Transverse colon (tissue), 4 donors: ENCODE data around the gene TMEM108. TPM values are rescaled to one million over a fixed set of nuclear protein-coding genes. Genes with fewer than 3 reads are reported as not detected.

Experiments
- DNase-seq: peaks from one replicate; pipeline ENCODE4 v3.0.0-alpha.2; 2019
- H3K27ac ChIP-seq, 4 donors: fragments of 200-600 bp; sonication (generic); 2 replicates each; pipeline ENCODE4 v1.5.1; 2016 to 2018; ENCODE audit warnings: inconsistent platforms in 4 of 4
- H3K27me3 ChIP-seq: fragments of 200-600 bp; sonication (generic); 2 replicates; pipeline ENCODE4 v1.5.1; 2017; ENCODE audit warnings: inconsistent platforms
- H3K36me3 ChIP-seq, 4 donors: fragments of 200-600 bp; sonication (generic); 2 replicates each; pipeline ENCODE4 v1.5.1; 2017 to 2019; ENCODE audit warnings: inconsistent platforms in 4 of 4
- H3K4me1 ChIP-seq, 4 donors: fragments of 200-600 bp; sonication (generic); 2 replicates each; pipeline ENCODE4 v1.5.1; 2017 to 2020; ENCODE audit warnings: inconsistent platforms in 4 of 4
- H3K4me3 ChIP-seq, 4 donors: fragments of 200-600 bp; sonication (generic); 1 replicate in 1 of 4; 2 replicates in 3 of 4; pipeline versions ENCODE4 v1.5.1 to v1.6.1; 2017 to 2019; ENCODE audit warnings: inconsistent platforms in 4 of 4
- H3K9me3 ChIP-seq, 2 donors: fragments of 200-600 bp; sonication (generic); 2 replicates each; pipeline ENCODE4 v1.5.1; 2017 to 2019; ENCODE audit warnings: inconsistent platforms in 2 of 2
- EP300 ChIP-seq: sonication (generic); formaldehyde crosslinking; IDR thresholded peaks from one replicate; pipeline ENCODE4 v1.6.1; 2017; ENCODE audit warnings: antibody characterized with exemption, low read depth
- POLR2A ChIP-seq: fragments of 450-650 bp; IDR thresholded peaks from one replicate; pipeline ENCODE4 v1.6.1; 2016; ENCODE audit warnings: antibody characterized with exemption, mild to moderate bottlenecking, moderate library complexity
- POLR2AphosphoS5 ChIP-seq, 3 donors: sonication (generic); formaldehyde crosslinking; IDR thresholded peaks; one replicate each; pipeline ENCODE4 v1.6.1; 2016; ENCODE audit warnings: antibody characterized with exemption in 3 of 3
- WGBS, 2 donors: methylation state at CpG; one replicate each; pipeline ENCODE4 v1.1.5; 2018; ENCODE audit warnings: low coverage in 1 of 2; 5-methylcytosine and 5-hydroxymethylcytosine counted together
- in situ Hi-C, 4 donors: fragments of 200-750 bp; cut with MboI; loops; one replicate each; pipeline versions ENCODE4 v1.15.0 to v1.15.1; 2017; ENCODE audit warnings: low sequenced_read_pairs in 3 of 4, low pct_ligation_motif_present in 1 of 4, low pct_unique_long_range_greater_than_20kb in 1 of 4
- intact Hi-C: fragments of 100-400 bp; cut with DNase I; formaldehyde crosslinking; loops from one replicate; pipeline ENCODE4 v1.15.1; 2023; ENCODE audit warnings: low total_unique reads
- total RNA-seq, 4 donors: library from RNA; depleted of rRNA; stranded (reverse); fragments of >200 nt; gene quantifications; one replicate each; pipeline ENCODE4 v1.1.0, GENCODE V29; 2016
- TF ChIP-seq, protein P1 (sequence below), 5 experiments: fragments of 200-600 bp in 3 of 5; fragments of 450-650 bp in 2 of 5; sonication (generic) in 3 of 5; IDR thresholded peaks; 1 replicate in 2 of 5; 2 replicates in 3 of 5; pipeline ENCODE4 v1.5.1; 2016 to 2017; ENCODE audit warnings: antibody characterized with exemption in 5 of 5, inconsistent platforms in 3 of 5, mild to moderate bottlenecking in 2 of 5, moderate library complexity in 1 of 5

The TMEM108 gene
- total RNA-seq, 4 donors from 2014 or later = 0.14 to 1.4 (median 0.80) TPM; not detected in 1

DNA sequence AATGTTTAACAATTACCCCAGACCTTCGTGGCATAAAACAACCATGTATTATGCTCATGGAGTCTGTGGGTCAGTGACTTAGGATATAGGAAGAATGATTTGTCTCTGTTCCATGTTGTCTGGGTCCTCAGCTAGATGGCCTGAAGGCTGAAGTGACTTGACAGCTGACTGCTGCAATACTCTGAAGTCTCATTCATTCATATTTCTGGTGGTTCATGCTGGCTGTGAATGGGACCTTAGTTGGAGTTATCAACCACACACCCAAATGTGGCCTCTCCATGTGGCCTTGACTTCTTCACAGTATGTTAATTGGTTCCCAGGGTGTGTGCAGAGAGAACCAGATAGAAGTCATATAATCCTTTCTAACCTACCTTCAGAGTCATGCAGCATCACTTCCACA lies 216.5 kb downstream of the TMEM108 start:
- Histone ChIP-seq H3K27me3 (no peaks in the 10 kb centered on the region), H3K27ac (no peak overlapping the region), H3K9me3 (no peaks in the 10 kb centered on the region), H3K4me3 (no peak overlapping the region), H3K36me3 (no peaks in the 10 kb centered on the region), H3K4me1 (no peaks in the 10 kb centered on the region)
- TF ChIP-seq POLR2AphosphoS5 (IDR thresholded peaks at IDR 0.05) (no peak), POLR2A (no peak), EP300 (no peak)
- TF ChIP-seq, protein P1, sequence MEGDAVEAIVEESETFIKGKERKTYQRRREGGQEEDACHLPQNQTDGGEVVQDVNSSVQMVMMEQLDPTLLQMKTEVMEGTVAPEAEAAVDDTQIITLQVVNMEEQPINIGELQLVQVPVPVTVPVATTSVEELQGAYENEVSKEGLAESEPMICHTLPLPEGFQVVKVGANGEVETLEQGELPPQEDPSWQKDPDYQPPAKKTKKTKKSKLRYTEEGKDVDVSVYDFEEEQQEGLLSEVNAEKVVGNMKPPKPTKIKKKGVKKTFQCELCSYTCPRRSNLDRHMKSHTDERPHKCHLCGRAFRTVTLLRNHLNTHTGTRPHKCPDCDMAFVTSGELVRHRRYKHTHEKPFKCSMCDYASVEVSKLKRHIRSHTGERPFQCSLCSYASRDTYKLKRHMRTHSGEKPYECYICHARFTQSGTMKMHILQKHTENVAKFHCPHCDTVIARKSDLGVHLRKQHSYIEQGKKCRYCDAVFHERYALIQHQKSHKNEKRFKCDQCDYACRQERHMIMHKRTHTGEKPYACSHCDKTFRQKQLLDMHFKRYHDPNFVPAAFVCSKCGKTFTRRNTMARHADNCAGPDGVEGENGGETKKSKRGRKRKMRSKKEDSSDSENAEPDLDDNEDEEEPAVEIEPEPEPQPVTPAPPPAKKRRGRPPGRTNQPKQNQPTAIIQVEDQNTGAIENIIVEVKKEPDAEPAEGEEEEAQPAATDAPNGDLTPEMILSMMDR (IDR thresholded peaks at IDR 0.05) = no peak
- in situ Hi-C loops = no loop called here
- 65 to 79% methylated on average over 1 of the region's 1 CpG for WGBS, 2 donors
- intact Hi-C loops = no loop called here
- no peak for DNase-seq

DNA sequence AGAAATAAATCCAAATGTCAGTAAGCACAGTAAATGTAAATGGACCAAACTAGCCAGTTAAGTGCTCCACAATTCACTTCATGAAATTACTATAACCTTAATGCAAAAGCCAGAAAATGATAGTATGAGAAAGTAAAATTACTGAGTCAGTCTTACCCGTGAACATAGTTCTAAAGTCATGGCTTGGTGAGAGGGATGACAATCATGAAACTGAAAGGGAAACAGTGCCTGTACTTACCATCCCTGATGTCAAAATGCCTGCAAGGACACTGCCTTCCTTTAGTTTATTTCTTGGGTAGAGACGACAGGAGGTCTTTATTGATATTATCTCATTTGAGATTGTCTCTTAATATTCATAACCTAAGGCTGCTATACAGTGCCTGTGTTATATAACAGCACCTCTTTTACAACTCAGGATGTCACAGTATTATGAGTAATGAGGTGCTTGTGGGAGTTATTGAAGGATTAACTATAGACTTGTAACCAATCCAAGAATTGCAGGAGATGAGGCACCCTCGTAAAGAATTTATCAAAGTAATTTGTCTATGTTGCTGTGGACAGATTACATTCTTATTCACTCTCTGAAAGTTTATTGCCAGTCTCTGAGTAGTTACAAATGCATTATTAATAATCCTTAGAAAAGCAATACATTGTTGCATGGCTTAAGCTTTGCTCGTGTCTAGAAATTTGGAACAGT lies 218.7 kb downstream of the TMEM108 start:
- DNase-seq = no peak
- H3K36me3 ChIP-seq = no peaks in the 10 kb centered on the region
- intact Hi-C loops (no loop called here), in situ Hi-C loops (no loop called here)
- 33 to 35% methylated on average over 4 of the region's 4 CpGs for WGBS, 2 donors
- no peaks in the 10 kb centered on the region for H3K27me3 ChIP-seq
- TF ChIP-seq POLR2A (no peak), EP300 (no peak), POLR2AphosphoS5 (IDR thresholded peaks at IDR 0.05) (no peak)
- TF ChIP-seq, protein P1 (IDR thresholded peaks at IDR 0.05) = no peak
- no peak overlapping the region for H3K27ac ChIP-seq
- H3K9me3 ChIP-seq = no peaks in the 10 kb centered on the region
- H3K4me3 ChIP-seq = no peak overlapping the region
- no peaks in the 10 kb centered on the region for H3K4me1 ChIP-seq

GRCh38 chr3:133258358-133258757 lies 220.2 kb downstream of the TMEM108 start:
- 83% methylated on average over 1 of the region's 1 CpG; no CpG with 5 or more reads in 1 of the 2 donors for WGBS, 2 donors
- Histone ChIP-seq H3K9me3 (no peaks in the 10 kb centered on the region), H3K27ac (no peak overlapping the region), H3K27me3 (no peaks in the 10 kb centered on the region), H3K4me1 (no peaks in the 10 kb centered on the region), H3K36me3 (no peaks in the 10 kb centered on the region), H3K4me3 (no peak overlapping the region)
- DNase-seq = no peak
- in situ Hi-C loops (no loop called here), intact Hi-C loops (no loop called here)
- TF ChIP-seq POLR2AphosphoS5 (IDR thresholded peaks at IDR 0.05) (no peak), EP300 (no peak), POLR2A (no peak)
- TF ChIP-seq, protein P1 (IDR thresholded peaks at IDR 0.05) = no peak

DNA sequence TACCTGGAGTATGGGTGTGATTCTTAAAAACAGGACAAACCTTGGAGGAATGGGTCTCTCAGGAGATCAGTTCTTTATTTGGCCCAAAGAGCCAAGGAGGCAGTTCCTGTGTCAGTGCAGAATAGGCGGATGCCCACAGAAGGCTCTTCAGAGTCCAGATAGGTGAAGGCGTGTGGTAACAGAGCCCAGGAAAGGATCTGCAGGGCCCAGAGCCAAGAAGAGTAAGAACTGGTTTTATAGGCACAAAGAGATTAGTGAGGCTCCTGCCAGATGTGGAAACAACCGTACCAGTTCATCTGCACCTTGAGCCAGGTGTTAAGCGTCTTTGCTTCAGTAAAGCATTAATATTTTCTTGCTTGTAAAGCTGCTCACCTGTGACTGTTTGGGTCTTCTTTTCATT lies 221.6 kb downstream of the TMEM108 start:
- H3K9me3 ChIP-seq = no peaks in the 10 kb centered on the region
- in situ Hi-C loops = no loop called here
- DNase-seq = no peak
- intact Hi-C loops = no loop called here
- H3K4me1 ChIP-seq = no peaks in the 10 kb centered on the region
- no peak overlapping the region for H3K27ac ChIP-seq
- whole genome bisulfite sequencing, 2 donors = 67 to 83% methylated on average over 1 to 4 of the region's 4 CpGs
- H3K36me3 ChIP-seq = no peaks in the 10 kb centered on the region
- TF ChIP-seq EP300 (no peak), POLR2A (no peak), POLR2AphosphoS5 (IDR thresholded peaks at IDR 0.05) (no peak)
- TF ChIP-seq, protein P1 (IDR thresholded peaks at IDR 0.05) = no peak
- no peaks in the 10 kb centered on the region for H3K27me3 ChIP-seq
- H3K4me3 ChIP-seq = no peak overlapping the region
